Activated T-helper 17 cell treated with anti-CD3 and anti-CD28 coated beads, Interleukin-2, amount 50 U/mL, for 72 hours (primary cell): ENCODE results near the gene RPS2. TPM values are rescaled to one million over a fixed set of nuclear protein-coding genes. Genes with fewer than 3 reads are reported as not detected.
"Not testable (repeated sequence)": the region's sequence is repeated elsewhere in the genome, so short reads cannot be mapped to it uniquely, and the experiment has no call there.

Source experiments
- ATAC-seq: fragments of 150-1000 bp; cut with Tn5 transposase; replicated peaks from 2 replicates; pipeline ENCODE4 v1.10.0; 2021; ENCODE audit warnings: mild to moderate bottlenecking, moderate library complexity
- H3K27ac Mint-ChIP-seq: one replicate; pipeline ENCODE4 v1.8.0; 2022; ENCODE audit warnings: mixed read lengths
- H3K27me3 Mint-ChIP-seq: one replicate; pipeline ENCODE4 v1.8.0; 2022; ENCODE audit warnings: mixed read lengths
- H3K36me3 Mint-ChIP-seq: one replicate; pipeline ENCODE4 v1.8.0; 2022; ENCODE audit warnings: low read depth, mild to moderate bottlenecking, mixed read lengths
- H3K4me1 Mint-ChIP-seq: one replicate; pipeline ENCODE4 v1.8.0; 2022; ENCODE audit warnings: mixed read lengths
- H3K4me3 Mint-ChIP-seq: one replicate; pipeline ENCODE4 v1.8.0; 2022; ENCODE audit warnings: mild to moderate bottlenecking, mixed read lengths
- H3K9me3 Mint-ChIP-seq: one replicate; pipeline ENCODE4 v1.8.0; 2022; ENCODE audit warnings: mixed read lengths
- total RNA-seq, 2 donors: library from RNA; stranded (reverse); gene quantifications; one replicate each; pipeline ENCODE4 v1.2.3, GENCODE V29; 2022

Gene RPS2
- total RNA-seq, 2 donors from 2014 or later: 4,570 to 4,579 TPM

GRCh38 chr16:1950559-1950958, 14.1 kb downstream of the RPS2 start:
- ATAC-seq: no peak
- Mint-ChIP-seq H3K4me1 (peaks cover 6% of the 10 kb centered on the region), H3K27me3 (no peaks in the 10 kb centered on the region), H3K27ac (no peak overlapping the region), H3K9me3 (no peaks in the 10 kb centered on the region), H3K36me3 (no peaks in the 10 kb centered on the region), H3K4me3 (no peak overlapping the region)

GRCh38 chr16:1950047-1950446, 14.6 kb downstream of the RPS2 start:
- ATAC-seq: no peak
- no peaks in the 10 kb centered on the region for H3K36me3 Mint-ChIP-seq
- H3K4me3 Mint-ChIP-seq: no peak overlapping the region
- peaks cover 6% of the 10 kb centered on the region for H3K4me1 Mint-ChIP-seq
- H3K27me3 Mint-ChIP-seq: no peaks in the 10 kb centered on the region
- no peak overlapping the region for H3K27ac Mint-ChIP-seq
- no peaks in the 10 kb centered on the region for H3K9me3 Mint-ChIP-seq

- ATAC-seq: no peak
- Mint-ChIP-seq H3K9me3 (no peaks in the 10 kb centered on the region), H3K4me1 (peaks cover 8% of the 10 kb centered on the region), H3K27me3 (no peaks in the 10 kb centered on the region), H3K36me3 (no peaks in the 10 kb centered on the region), H3K4me3 (no peak overlapping the region), H3K27ac (no peak overlapping the region)
Measured at GRCh38 chr16:1949507-1949906, 15.1 kb downstream of the RPS2 start.

GRCh38 chr16:1947369-1947670, 17.3 kb downstream of the RPS2 start:
- Mint-ChIP-seq H3K27ac (no peak overlapping the region), H3K27me3 (no peaks in the 10 kb centered on the region), H3K4me1 (peaks cover 7% of the 10 kb centered on the region), H3K4me3 (no peak overlapping the region), H3K36me3 (no peaks in the 10 kb centered on the region), H3K9me3 (no peaks in the 10 kb centered on the region)
- no peak for ATAC-seq

- no peaks in the 10 kb centered on the region for H3K9me3 Mint-ChIP-seq
- no peak overlapping the region for H3K27ac Mint-ChIP-seq
- no peak overlapping the region for H3K4me3 Mint-ChIP-seq
Measured at GRCh38 chr16:1946495-1947368, 17.9 kb downstream of the RPS2 start.

GRCh38 chr16:1945559-1946391, 18.9 kb downstream of the RPS2 start:
- Mint-ChIP-seq H3K36me3 (peaks cover 8% of the 10 kb centered on the region), H3K27ac (no peak overlapping the region), H3K9me3 (no peaks in the 10 kb centered on the region), H3K4me1 (peaks cover 12% of the 10 kb centered on the region), H3K27me3 (no peaks in the 10 kb centered on the region), H3K4me3 (no peak overlapping the region)
- ATAC-seq: no peak

More at GRCh38 chr16:1946495-1947368, 17.9 kb downstream of the RPS2 start:
- H3K27me3 Mint-ChIP-seq: no peaks in the 10 kb centered on the region
- no peak for ATAC-seq
- H3K4me1 Mint-ChIP-seq: peaks cover 7% of the 10 kb centered on the region
- peaks cover under 1% of the 10 kb centered on the region for H3K36me3 Mint-ChIP-seq

- H3K4me1 Mint-ChIP-seq: peaks cover 12% of the 10 kb centered on the region
- no peak overlapping the region for H3K27ac Mint-ChIP-seq
- peak overlapping the region; percentile 86 for H3K4me3 Mint-ChIP-seq
- no peaks in the 10 kb centered on the region for H3K27me3 Mint-ChIP-seq
- H3K36me3 Mint-ChIP-seq: peaks cover 17% of the 10 kb centered on the region
- no peak for ATAC-seq
- no peaks in the 10 kb centered on the region for H3K9me3 Mint-ChIP-seq
Measured at GRCh38 chr16:1944612-1945199, 19.9 kb downstream of the RPS2 start.

GRCh38 chr16:1942810-1943726, 21.6 kb downstream of the RPS2 start, which contains the start of gene MSRB1:
Gene MSRB1, minus strand, starts transcription at chr16:1943199. Its CDS starts 43 bp downstream, at chr16:1943156.
- H3K27ac Mint-ChIP-seq: peak within 1 kb of the TSS; percentile 85
- peak within 1 kb of the TSS; percentile 86 for H3K4me3 Mint-ChIP-seq
- peaks cover 12% of the 10 kb centered on the region for H3K4me1 Mint-ChIP-seq
- ATAC-seq: peak; percentile 97
- H3K9me3 Mint-ChIP-seq: no peaks in the 10 kb centered on the region
- H3K27me3 Mint-ChIP-seq: no peaks in the 10 kb centered on the region
- H3K36me3 Mint-ChIP-seq: peaks cover 33% of the 10 kb centered on the region

- Mint-ChIP-seq H3K9me3 (no peaks in the 10 kb centered on the region), H3K4me1 (peaks cover 12% of the 10 kb centered on the region), H3K4me3 (peak overlapping the region; percentile 86), H3K36me3 (peaks cover 37% of the 10 kb centered on the region), H3K27me3 (no peaks in the 10 kb centered on the region), H3K27ac (peak overlapping the region; percentile 70)
- ATAC-seq: no peak
Measured at GRCh38 chr16:1942047-1942809, 22.4 kb downstream of the RPS2 start.

GRCh38 chr16:1941162-1942046, 23.2 kb downstream of the RPS2 start:
- ATAC-seq: no peak
- no peaks in the 10 kb centered on the region for H3K9me3 Mint-ChIP-seq
- peaks cover 12% of the 10 kb centered on the region for H3K4me1 Mint-ChIP-seq
- peak overlapping the region; percentile 70 for H3K27ac Mint-ChIP-seq
- H3K27me3 Mint-ChIP-seq: no peaks in the 10 kb centered on the region
- peak overlapping the region; percentile 86 for H3K4me3 Mint-ChIP-seq
- H3K36me3 Mint-ChIP-seq: peaks cover 37% of the 10 kb centered on the region

- no peaks in the 10 kb centered on the region for H3K27me3 Mint-ChIP-seq
- peaks cover 12% of the 10 kb centered on the region for H3K4me1 Mint-ChIP-seq
- no peak for ATAC-seq
- no peaks in the 10 kb centered on the region for H3K9me3 Mint-ChIP-seq
- no peak overlapping the region for H3K4me3 Mint-ChIP-seq
- no peak overlapping the region for H3K27ac Mint-ChIP-seq
- peaks cover 37% of the 10 kb centered on the region for H3K36me3 Mint-ChIP-seq
Measured at GRCh38 chr16:1940273-1941161, 24.1 kb downstream of the RPS2 start.

GRCh38 chr16:1939833-1940232, 24.8 kb downstream of the RPS2 start:
- not testable (repeated sequence) for H3K27ac Mint-ChIP-seq

More at GRCh38 chr16:1939833-1940232, 24.8 kb downstream of the RPS2 start:
- not testable (repeated sequence) for H3K4me3 Mint-ChIP-seq, H3K9me3 Mint-ChIP-seq, H3K27me3 Mint-ChIP-seq, ATAC-seq
- Mint-ChIP-seq H3K36me3 (peaks cover 37% of the 10 kb centered on the region), H3K4me1 (peaks cover 12% of the 10 kb centered on the region)
